ENCODE results near the gene AMER1.

AMER1 gene

DNA sequence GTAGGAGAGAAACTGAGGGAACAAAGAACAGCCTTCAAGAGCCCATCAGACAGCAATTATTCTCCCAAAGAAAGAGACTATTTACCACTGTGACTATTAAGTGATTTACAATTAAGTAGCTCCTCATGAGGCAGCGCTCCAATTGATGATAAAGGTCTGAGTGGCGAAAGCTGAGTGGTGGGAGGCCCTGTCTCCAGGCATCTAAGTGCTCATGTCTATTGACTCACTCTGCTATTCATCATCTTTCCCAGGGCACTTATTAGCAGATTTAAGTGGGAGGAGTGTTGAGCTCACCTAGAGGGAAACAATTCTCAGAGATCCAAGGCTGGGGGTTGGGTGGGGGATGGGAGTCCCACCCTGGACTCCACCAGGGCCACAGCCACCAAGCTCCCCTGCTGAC, 23.3 kb downstream of the AMER1 start:
- DNase-seq, result no peak

DNA sequence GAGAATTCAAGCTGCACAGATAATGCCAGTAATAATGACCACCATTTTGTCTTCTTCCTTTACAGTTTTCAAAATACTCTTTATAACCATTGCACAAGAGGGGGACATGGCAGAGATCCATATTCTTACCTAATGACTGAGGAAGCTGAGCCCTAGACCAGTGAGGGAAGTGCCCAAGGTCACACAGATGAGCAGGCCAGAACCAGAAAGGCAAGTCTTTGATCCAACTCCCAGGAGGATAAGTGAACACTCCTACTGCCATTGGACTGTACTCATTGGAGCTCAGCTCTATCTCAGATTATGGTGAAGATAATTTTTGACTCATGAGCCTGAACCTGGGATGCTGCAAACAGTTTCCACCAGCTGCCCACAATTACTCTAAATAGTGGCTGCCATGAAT, 28.6 kb downstream of the AMER1 start:
- DNase-seq, result no peak

DNA sequence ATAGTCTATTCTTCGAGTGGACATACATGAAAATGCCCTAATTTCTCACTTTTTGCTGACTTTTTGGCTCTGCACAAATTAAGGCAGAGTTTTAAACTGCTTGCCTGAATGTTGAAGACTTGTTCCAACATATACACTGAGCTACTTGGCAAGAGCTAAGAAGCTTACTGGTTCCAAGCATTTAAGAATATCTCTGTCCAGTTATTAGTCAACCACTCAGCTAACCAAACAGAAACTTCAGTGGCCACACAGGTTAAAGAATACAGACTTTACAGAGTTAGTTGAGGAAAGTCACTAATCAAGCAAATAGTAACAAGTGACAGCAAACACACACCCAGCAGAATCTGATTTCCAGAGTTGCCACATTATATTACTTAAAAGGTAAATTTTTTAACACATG, 35.5 kb downstream of the AMER1 start:
- no peak for DNase-seq

DNA sequence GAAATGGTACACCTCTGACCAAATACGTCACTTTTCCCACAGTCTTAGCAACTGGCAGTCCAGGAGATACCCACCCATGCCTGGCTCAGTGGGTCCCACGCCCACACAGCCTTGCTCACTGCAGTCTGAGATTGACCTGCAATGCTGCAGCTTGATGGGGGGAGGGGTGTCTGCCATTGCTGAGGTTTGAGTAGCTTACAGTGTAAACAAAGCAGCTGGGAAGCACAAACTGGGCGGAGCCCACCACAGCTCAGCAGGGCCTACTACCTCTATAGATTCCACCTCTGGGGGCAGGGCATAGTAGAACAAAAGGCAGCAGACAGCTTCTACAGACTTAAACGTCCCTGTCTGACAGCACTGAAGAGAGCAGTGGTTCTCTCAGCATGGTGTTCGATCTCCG, 52.7 kb downstream of the AMER1 start:
- DNase-seq, result no peak

DNA sequence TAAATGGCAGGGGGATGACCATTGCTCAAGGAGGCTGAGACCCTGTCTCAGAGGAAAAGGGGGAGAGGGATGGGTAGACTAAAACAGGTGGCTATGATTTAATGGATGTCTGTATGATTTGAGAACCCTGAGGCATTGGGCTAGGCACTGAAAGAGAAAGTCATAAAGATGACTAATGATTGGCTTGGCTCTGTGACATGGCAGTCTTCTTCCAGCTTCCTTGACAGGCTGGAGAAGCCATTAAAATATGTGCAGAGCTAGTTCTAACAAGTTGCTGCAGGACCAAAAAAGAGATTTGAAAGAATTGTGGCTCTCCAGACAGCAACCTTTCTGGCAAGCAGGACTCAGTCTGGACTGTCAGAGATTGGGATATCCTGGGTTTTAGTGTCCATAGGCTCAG, 53.6 kb downstream of the AMER1 start:
- no peak for DNase-seq

DNA sequence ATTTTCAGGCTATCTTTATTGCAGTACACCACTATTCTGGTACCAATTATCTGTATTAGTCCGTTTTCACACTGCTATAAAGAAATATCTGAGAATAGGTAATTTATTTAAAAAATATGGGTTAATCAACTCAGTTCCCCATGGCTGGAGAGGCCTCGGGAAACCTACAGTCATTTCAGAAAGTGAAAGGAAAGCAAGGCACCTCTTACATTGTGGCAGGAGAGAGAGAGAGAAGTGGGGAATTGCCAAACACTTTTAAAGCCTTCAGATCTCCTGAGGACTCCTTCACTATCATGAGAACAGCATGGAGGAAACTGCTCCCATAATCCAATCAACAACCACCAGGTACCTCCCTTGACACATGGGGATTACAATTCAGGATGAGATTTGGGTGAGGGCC, 54.7 kb downstream of the AMER1 start:
- DNase-seq, result no peak
